ENCODE measurements around the gene BPTF. TPM values are rescaled to one million over a fixed set of nuclear protein-coding genes. Genes with fewer than 3 reads are reported as not detected.
"Not testable (repeated sequence)": the region's sequence is repeated elsewhere in the genome, so short reads cannot be mapped to it uniquely, and the experiment has no call there.

The BPTF gene
- polyA plus RNA-seq, 1 of the 3 experiments (the other 2 are of a cell fraction) = 61.4 TPM

GRCh38 chr17:67950945-67951344 is 125.6 kb downstream of the BPTF start (continued):
- TF ChIP-seq EP300 (IDR thresholded peaks at IDR 0.05; ENCODE audit: borderline replicate concordance in 1 of 2, low read depth in 1 of 2, low read length in 1 of 2) = no peak
- TF ChIP-seq NRF1 (IDR thresholded peaks at IDR 0.05; ENCODE audit: low read depth, low read length) = no peak

- Histone ChIP-seq H4K20me1 (ENCODE audit: insufficient read depth) (0 out of 2 replicates have a peak, but pooled peaks cover 7% of the 10 kb centered on the region), H3K36me3 (replicated peaks in 1 of 2; ENCODE audit: control insufficient read depth in 1 of 2, insufficient read depth in 2 of 2, low read length in 1 of 2) (peaks cover 27 to 42% of the 10 kb centered on the region in 2 experiments), H3F3A (replicated peaks; ENCODE audit: insufficient read depth) (peaks cover 31% of the 10 kb centered on the region), H3K9me2 (no peaks in the 10 kb centered on the region), H3K27ac (ENCODE audit: low read depth in 2 of 2, low read length in 1 of 2) (no peak overlapping the region), H3K9me3 (no peaks in the 10 kb centered on the region), H3K4me3 (ENCODE audit: low read depth in 2 of 2, low read length in 1 of 2) (no peak overlapping the region), H3K4me1 (ENCODE audit: control insufficient read depth in 1 of 2, insufficient read depth in 2 of 2, low read depth in 1 of 2, low read length in 1 of 2) (no peaks in the 10 kb centered on the region; a peak in 1 of 4 replicates), H3K79me2 (ENCODE audit: insufficient read depth) (peaks cover 8% of the 10 kb centered on the region), H3K27me3 (ENCODE audit: insufficient read depth) (no peaks in the 10 kb centered on the region), H3K4me2 (no peak overlapping the region), H2AFZ (ENCODE audit: low read depth) (no peak overlapping the region), H3K9ac (no peak overlapping the region)
- WGBS (ENCODE audit: low lambda C conversion rate) = 97% methylated on average over 3 of the region's 3 CpGs
- TF ChIP-seq TAF1 (IDR thresholded peaks at IDR 0.05; ENCODE audit: borderline replicate concordance, low read depth, low read length) (no peak), REST (IDR thresholded peaks at IDR 0.05; ENCODE audit: low read depth, low read length) (no peak), POLR2AphosphoS5 (IDR thresholded peaks at IDR 0.05; ENCODE audit: low read depth, low read length) (no peak), SIN3A (IDR thresholded peaks at IDR 0.05; ENCODE audit: borderline replicate concordance, low read depth, low read length) (no peak), MEF2A (IDR thresholded peaks at IDR 0.05; ENCODE audit: borderline replicate concordance, low read depth) (no peak), RXRA (IDR thresholded peaks at IDR 0.05; ENCODE audit: borderline replicate concordance, low read depth) (no peak), NFIC (IDR thresholded peaks at IDR 0.05; ENCODE audit: borderline replicate concordance) (no peak), NRF1 (IDR thresholded peaks at IDR 0.05; ENCODE audit: low read depth, low read length) (no peak), MXI1 (IDR thresholded peaks at IDR 0.05; ENCODE audit: low read depth, low read length) (no peak), USF2 (IDR thresholded peaks at IDR 0.05; ENCODE audit: borderline replicate concordance, low read depth, low read length) (no peak), TCF12 (IDR thresholded peaks at IDR 0.05) (no peak), SMC3 (IDR thresholded peaks at IDR 0.05; ENCODE audit: low read depth, low read length) (no peak), USF1 (IDR thresholded peaks at IDR 0.05; ENCODE audit: borderline replicate concordance, low read depth) (no peak)
- TF ChIP-seq, protein P1, sequence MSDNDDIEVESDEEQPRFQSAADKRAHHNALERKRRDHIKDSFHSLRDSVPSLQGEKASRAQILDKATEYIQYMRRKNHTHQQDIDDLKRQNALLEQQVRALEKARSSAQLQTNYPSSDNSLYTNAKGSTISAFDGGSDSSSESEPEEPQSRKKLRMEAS (IDR thresholded peaks at IDR 0.05; ENCODE audit: low read depth) = no peak
- ChIA-PET CTCF (interaction anchor here (0.6 to 2.8 kb wide), 15 partner anchors 10 to 159 kb away, joined by 3 to 16 read pairs (median 3); partner anchors contain the start of gene C17orf58), POLR2A (no interaction called here)
- DNase-seq = no peak
Observed at GRCh38 chr17:67959510-67959909, 134.2 kb downstream of the BPTF start.

GRCh38 chr17:67960276-67960675 is 135.0 kb downstream of the BPTF start:
- WGBS (ENCODE audit: low lambda C conversion rate) = 89% methylated on average over 3 of the region's 3 CpGs
- H3K79me2 ChIP-seq (ENCODE audit: insufficient read depth); H3K4me3 ChIP-seq (ENCODE audit: low read depth in 2 of 2, low read length in 1 of 2); H3K9me2 ChIP-seq; H3K27me3 ChIP-seq (ENCODE audit: insufficient read depth); H3K9ac ChIP-seq; H4K20me1 ChIP-seq (ENCODE audit: insufficient read depth); H3K27ac ChIP-seq (ENCODE audit: low read depth in 2 of 2, low read length in 1 of 2); H3K4me1 ChIP-seq (ENCODE audit: control insufficient read depth in 1 of 2, insufficient read depth in 2 of 2, low read depth in 1 of 2, low read length in 1 of 2); DNase-seq; H2AFZ ChIP-seq (ENCODE audit: low read depth); H3K4me2 ChIP-seq; H3K9me3 ChIP-seq; POLR2A ChIA-PET: not testable (repeated sequence)
- Histone ChIP-seq H3F3A (replicated peaks; ENCODE audit: insufficient read depth) (peaks cover 31% of the 10 kb centered on the region), H3K36me3 (replicated peaks in 1 of 2; ENCODE audit: control insufficient read depth in 1 of 2, insufficient read depth in 2 of 2, low read length in 1 of 2) (peaks cover 25 to 49% of the 10 kb centered on the region in 2 experiments)
- CTCF ChIA-PET = interaction anchor here (1.1 to 2.8 kb wide), 9 partner anchors 12 to 160 kb away, joined by 3 to 16 read pairs (median 5); no protein-coding TSS in a partner anchor

DNA sequence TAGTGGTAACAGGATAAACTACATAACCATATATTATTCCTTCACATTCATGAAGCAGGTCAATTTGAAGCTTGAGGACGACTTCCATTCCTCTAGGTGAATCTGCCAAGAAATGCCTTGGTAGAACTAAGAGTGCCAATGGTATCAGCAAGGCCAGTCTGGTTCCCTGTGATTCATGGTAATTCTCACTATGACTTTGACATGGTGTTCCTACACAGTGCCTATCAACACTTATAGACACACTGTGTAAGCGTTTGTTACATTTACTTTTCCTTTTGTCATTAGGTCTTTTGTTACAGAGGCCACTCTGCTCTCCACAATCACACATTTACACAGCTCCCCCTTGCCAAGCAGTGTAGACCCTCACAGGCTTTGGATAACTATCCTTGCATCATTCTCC is 136.9 kb downstream of the BPTF start:
- H3K9me3 ChIP-seq; H3K79me2 ChIP-seq (ENCODE audit: insufficient read depth); H3K9ac ChIP-seq; H3K4me1 ChIP-seq (ENCODE audit: control insufficient read depth in 1 of 2, insufficient read depth in 2 of 2, low read depth in 1 of 2, low read length in 1 of 2); H3K4me3 ChIP-seq (ENCODE audit: low read depth in 2 of 2, low read length in 1 of 2); H3K4me2 ChIP-seq; H3K27me3 ChIP-seq (ENCODE audit: insufficient read depth); POLR2A ChIA-PET; DNase-seq; H3K9me2 ChIP-seq; H2AFZ ChIP-seq (ENCODE audit: low read depth); H4K20me1 ChIP-seq (ENCODE audit: insufficient read depth): not testable (repeated sequence)
- Histone ChIP-seq H3K36me3 (replicated peaks in 1 of 2; ENCODE audit: control insufficient read depth in 1 of 2, insufficient read depth in 2 of 2, low read length in 1 of 2) (peaks cover 33 to 65% of the 10 kb centered on the region in 2 experiments), H3K27ac (ENCODE audit: low read depth in 2 of 2, low read length in 1 of 2) (peak overlapping the region in 1 of 2 experiments; percentile 57; a peak in 1 of 4 replicates), H3F3A (replicated peaks; ENCODE audit: insufficient read depth) (peaks cover 31% of the 10 kb centered on the region)
- CTCF ChIA-PET = interaction anchor here (1.0 to 2.9 kb wide), 2 partner anchors 14 to 76 kb away, joined by 5 to 9 read pairs; no protein-coding TSS in a partner anchor
- 99% methylated on average over 2 of the region's 2 CpGs for WGBS (ENCODE audit: low lambda C conversion rate)

Measured in SK-N-SH (cell line).